NOMO-1 treated with DMSO at 0.1 percent for 48 hours (cell line): ENCODE data around the gene ADGRF5.
A peak's percentile ranks its signal among the peaks of the same experiment; 100 is the strongest.
"Not testable (repeated sequence)": the region's sequence is repeated elsewhere in the genome, so short reads cannot be mapped to it uniquely, and the experiment has no call there.

Source experiments
- DNase-seq: peaks from one replicate; lab custom pipeline; 2025; ENCODE audit not compliant: unreplicated experiment; lab: John Stamatoyannopoulos, UW

Gene ADGRF5

DNA sequence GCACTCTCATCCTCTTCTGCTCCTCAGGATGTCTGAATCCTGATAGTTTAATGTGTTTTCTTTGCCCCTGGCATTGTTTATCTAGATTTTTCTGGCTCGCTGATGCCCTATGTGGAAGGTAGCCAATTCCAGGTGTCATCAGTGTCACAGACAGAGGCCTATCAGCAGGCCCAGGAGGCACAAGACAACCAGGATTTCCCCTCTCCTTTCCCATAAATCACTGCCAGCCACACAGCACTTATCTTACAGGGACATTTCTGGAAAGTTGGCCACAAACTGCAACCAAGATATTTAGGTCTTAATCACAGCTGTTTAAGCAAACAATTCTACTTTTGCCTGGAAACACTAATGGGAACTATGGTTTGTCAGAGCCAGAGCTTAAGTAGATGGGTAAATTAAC lies 28.1 kb downstream of the ADGRF5 start:
- no peak for DNase-seq

DNA sequence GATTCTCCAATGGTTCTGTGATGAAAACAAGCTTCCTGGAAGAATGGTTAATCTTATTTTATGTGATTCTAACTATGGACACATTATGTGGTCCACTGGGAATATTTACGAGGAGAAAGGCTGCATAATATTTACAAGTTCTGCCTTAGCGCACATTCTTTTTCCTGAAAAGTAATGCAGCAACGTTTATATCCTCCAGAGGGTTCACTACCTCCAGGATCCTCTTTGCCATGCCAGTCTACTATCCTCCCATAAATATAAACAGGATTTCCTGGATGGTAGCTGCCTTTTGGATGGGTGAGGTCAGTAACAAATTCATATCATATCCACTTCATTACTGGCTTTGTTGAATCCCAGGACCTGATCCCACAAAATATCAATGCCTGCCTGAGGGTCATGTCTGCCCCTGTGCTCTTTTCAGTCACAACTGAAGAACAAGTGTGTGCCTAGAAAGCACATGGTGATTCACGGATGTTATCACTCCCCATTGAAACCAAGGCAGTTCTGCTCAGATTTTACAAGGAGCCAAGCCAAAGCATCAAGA lies 30.4 kb downstream of the ADGRF5 start:
- no peak for DNase-seq

DNA sequence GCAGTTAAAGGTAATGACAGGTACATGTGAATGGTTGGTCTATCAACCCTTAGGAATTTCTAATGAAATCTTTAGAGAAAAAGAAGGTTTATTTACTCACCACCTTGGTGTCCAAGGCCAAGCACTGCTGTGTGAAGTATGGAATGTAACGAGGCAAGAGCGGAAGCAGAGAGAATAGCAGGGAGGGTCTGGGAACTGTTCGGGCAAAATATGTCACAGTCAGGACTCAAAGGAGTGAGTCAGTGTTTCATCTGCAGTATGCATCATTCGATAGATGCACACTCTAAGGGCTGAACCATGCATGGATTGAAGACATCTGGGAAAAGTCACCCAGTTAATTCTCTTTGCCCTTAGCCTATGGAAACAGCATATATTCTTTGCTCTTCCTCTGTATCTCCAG lies 33.2 kb downstream of the ADGRF5 start:
- DNase-seq = no peak

DNA sequence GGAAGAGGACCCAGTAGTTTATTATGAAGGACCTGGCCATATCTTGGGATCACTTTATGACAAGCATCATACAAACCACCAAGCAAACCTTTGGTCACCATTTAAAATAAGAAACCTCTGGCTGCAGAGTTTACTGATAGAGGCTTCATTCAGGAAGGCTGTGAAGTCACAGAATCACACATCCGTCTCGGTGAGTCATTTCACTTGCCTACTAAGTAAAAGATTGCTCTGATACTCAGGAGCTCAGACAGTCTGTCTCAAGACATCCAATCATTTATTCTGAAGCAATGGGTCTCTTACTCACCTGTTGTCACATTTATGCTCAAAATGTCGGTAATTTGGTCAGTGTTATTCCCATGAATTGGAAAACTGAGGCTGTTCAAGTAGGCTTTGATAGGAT lies 33.7 kb downstream of the ADGRF5 start:
- DNase-seq = no peak

DNA sequence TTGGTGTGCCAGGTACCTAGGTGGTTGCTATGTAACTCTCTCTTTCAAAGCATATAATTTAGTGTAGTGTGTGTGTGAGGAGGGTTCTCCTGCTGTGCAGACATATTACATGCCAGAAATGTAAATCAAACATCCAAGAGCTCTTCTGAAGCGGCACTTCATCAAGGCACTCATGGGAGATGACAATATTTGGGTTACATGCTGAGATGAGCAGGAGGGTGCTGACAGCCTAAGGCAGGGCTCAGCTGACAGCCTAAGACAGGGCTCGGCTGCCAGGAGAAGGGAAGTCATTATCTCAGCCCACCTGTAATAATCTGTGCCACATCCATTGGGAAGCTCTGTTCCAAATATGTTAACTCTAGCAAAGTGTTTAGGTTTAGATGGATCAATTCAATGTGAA lies 39.1 kb downstream of the ADGRF5 start:
- no peak for DNase-seq

DNA sequence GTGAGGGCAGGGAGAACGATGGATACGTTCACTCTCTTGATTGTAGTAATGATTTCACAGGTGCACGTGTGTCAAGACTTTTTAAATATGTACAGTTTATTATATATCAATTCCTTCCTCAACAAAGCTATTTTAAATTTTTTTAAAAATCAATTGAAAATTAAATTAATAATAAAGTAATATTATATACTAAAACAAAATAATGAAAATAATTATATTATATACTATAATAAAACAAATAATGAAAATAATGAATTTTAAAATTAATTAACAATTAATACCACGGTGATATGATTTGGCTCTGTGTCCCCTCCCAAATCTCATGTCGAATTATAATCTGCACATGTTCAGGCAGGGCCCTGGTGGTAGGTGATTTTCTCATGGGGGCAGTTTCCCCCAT lies 42.7 kb downstream of the ADGRF5 start:
- no peak for DNase-seq

DNA sequence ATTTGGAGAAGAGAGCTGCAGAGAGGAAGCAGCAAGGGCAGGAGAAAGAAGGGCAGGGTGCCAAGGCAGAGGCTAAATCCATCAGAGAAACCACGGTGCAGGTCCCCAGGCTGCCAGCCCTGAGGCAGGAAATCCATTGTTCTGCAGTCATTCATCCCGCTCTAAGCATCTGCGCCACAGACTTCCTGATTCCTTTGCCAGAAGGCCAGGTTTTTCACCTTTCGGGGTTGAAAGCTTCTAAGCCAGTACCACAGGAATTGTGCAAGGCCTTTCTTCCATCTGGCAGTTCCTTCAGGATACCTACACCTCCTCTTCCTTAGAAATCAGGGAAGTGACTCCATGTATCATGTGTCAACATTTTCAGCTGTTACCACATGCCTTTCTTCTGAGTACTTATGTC lies 45.6 kb downstream of the ADGRF5 start:
- DNase-seq = no peak

DNA sequence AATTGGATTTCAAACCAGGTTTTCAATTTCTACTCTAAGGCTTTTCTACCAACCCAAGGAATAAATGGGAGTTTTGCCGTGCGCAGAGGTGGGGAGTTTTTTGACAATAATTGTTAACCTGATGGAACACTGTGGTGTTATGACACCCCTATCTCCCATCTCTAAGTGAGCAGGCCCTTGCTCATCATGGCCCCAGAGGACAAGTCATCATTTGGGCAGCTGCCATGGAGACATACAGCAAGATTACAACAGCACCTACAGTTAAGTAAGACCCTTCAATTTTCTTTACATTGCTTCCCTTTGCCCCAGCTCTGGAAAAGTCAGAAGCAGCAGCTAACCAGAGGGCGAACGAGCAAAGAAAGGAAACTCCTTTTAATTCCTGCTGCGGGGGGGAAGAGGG lies 54.3 kb downstream of the ADGRF5 start:
- DNase-seq = no peak

- DNase-seq = no peak
Observed at GRCh38 chr6:46865221-46865620, 56.5 kb downstream of the ADGRF5 start.

GRCh38 chr6:46863791-46864190 lies 57.9 kb downstream of the ADGRF5 start:
- DNase-seq = no peak

- no peak for DNase-seq
Observed at GRCh38 chr6:46862381-46862780, 59.4 kb downstream of the ADGRF5 start.

- peak; percentile 14 for DNase-seq
Observed at GRCh38 chr6:46855966-46856365, 65.8 kb downstream of the ADGRF5 start.

DNA sequence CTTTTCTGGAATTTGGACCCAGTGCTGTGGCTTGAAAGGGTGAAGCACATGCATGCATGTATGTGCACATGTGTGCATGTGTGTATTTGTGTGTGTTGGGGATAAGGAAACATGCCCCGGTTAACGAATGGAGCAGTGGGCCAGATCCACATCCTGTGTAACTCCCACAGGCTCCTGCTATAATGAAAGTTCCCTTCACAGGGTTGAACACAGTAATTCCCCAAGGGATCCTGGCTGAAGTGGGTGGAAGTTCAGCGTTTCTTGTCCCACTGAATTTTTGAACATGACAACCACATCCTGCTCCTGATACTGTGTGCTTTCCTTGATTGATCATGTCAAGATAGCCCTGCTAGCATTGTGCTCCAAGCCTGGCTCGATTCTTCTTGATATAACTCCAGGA lies 70.2 kb downstream of the ADGRF5 start:
- not testable (repeated sequence) for DNase-seq

GRCh38 chr6:46850792-46851191 lies 70.9 kb downstream of the ADGRF5 start:
- no peak for DNase-seq

GRCh38 chr6:46849361-46849690 lies 72.4 kb downstream of the ADGRF5 start:
- DNase-seq = no peak

DNA sequence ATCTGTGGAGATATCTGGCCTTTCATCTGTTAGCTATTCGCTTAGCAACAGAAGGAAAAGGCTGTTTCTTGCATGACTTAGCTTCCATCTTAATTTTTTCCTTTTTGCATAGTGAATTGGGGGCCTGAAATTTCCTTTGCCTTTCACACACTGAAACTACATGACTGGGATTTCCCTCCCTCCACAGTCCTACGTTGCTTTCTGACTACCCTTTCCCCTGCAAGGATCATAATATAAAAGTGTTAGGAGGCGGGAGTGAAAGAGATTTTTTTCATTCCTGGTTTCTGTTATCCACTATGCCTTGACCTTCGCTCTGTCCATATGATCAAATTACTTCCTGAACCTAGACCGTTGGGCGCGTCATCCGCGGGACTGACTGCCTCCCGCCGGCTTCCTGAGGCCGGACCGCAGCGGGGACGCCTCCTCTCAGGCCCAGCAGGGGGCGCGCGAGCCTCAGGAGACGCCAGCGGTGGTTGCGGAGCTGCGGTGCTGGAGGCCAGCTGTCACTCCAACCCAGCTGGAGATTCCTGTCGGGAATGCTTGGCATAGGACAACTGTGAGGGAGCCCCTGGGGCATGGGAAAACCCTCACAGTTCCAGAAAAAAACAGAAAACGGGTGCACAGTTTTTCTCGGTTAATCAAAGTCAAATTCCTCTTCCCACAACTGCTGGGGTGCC lies 72.9 kb downstream of the ADGRF5 start:
- DNase-seq = peak; percentile 72

DNA sequence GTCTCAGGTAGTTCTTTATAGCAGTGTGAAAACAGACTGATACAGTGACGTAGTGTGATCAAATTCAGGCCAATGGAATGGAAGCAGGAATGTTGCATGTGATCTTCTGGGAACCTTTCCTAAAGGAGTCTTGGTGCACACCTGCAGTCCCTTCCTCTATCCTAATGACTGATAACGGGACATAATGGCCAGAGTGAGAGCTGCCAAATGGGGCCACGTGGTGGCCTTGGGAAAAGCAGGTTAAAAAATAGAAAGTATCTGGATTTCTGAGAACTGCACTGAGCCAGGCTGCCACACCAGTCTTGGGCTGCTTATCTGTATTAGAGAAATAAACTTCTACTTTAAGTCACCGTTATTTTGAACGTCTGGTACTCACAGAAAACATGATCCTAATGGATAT lies 76.6 kb downstream of the ADGRF5 start:
- no peak for DNase-seq

DNA sequence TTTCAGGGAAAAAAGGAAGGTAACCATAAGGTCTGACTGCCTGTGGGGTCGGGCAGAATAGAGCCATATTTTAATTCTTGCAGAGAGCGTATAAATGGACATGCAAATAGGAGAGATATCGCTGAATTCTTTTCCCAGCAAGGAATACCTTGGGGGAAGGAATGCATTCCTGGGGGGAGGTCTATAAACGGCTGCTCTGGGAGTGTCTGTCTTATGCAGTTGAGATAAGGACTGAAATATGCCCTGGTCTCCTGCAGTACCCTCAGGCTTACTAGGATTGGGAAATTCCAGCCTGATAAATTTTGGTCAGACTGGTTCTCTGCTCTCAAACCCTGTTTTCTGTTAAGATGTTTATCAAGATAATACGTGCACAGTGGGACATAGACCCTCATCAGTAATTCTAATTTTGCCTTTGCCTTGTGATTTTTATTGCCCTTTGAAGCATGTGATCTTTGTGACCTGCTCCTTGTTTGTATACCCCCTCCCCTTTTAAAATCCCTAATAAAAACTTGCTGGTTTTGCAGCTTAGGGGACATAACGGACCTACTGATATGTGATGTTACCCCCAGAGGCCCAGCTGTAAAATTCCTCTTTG lies 79.4 kb downstream of the ADGRF5 start:
- not testable (repeated sequence) for DNase-seq

DNA sequence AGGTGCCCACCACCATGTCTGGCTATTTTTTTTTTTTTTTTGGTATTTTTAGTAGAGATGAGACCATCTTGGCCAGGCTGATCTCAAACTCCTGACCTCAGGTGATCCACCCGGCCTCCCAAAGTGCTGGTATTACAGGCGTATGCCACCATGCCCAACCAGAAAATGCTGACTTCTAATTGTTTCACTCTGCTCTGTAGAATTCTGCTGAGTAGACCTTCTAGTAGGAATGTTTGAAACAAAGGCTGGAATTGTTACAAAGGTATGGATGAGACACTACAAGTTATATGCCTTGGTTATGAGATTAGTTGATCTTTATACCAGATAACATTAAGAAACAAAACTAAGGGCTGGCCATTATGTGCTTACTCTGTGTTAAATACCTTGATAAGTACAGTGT lies 83.7 kb downstream of the ADGRF5 start:
- DNase-seq = no peak

GRCh38 chr6:46834991-46835390 lies 86.7 kb downstream of the ADGRF5 start:
- not testable (repeated sequence) for DNase-seq

DNA sequence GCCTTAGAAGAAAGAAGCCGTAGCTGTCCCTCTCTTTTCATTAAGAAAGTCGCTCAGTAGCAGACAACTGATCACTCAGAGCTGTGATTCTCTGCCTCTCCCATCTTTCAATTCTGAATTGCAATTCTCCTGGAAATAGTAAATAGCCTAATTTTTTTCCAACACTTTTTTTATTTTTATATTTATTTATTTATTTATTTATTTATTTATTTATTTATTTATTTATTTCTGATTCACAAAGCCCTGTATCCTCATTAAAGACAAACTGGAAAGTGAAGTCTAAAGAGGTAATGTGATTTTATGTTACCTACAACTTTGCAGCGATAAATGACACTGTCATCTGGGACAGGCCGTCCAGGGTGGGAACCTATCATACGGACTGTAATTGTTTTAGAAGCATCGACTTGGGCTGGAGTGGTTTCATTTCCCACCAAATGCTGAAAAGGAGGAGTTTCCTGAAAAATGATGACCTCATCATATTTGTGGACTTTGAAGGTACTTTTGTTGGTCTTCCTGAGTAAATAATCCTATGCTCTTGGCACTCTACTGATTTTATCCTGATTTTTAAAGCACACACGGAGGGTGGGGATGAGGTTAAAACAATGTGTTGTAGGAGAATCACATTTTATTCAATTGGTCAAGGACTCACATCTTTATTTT lies 87.4 kb downstream of the ADGRF5 start:
- DNase-seq = not testable (repeated sequence)

DNA sequence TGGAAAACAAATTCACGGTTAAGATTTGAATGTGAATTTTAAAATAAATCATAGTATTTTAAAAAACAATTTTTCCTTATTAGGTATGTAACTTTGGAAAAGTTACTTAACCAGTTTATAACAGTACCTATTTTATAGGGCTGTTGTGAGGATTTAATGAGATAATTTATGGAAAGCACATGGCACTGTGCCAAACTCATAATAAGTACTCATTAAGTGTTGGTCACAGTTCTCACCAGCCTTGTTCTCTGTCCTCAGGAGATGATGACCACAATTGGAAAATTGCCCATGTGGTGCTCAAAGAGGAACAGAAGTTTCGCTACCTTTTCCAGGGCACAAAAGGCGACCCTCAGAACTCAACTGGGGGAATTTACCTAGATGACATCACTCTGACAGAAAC lies 88.9 kb downstream of the ADGRF5 start:
- no peak for DNase-seq
